HEK293 (cell line): ENCODE measurements around the gene KCNIP4.

Experiments used
- TCF7L2 ChIP-seq: IDR thresholded peaks from 2 replicates; pipeline ENCODE4 v1.6.1; 2011; ENCODE audit warnings: low read depth, mild to moderate bottlenecking, inconsistent platforms, low read length, moderate library complexity, borderline replicate concordance
- ZNF174 ChIP-seq: fragments of 450-650 bp; formaldehyde crosslinking; IDR thresholded peaks from 2 replicates; pipeline ENCODE4 v1.5.0; 2017; ENCODE audit warnings: missing biosample characterization, mild to moderate bottlenecking, missing genetic modification characterization
- TF ChIP-seq, protein P1 (sequence below): fragments of 450-650 bp; formaldehyde crosslinking; IDR thresholded peaks from 2 replicates; pipeline ENCODE4 v1.5.1; 2016; ENCODE audit warnings: missing biosample characterization, missing genetic modification characterization

DNA sequence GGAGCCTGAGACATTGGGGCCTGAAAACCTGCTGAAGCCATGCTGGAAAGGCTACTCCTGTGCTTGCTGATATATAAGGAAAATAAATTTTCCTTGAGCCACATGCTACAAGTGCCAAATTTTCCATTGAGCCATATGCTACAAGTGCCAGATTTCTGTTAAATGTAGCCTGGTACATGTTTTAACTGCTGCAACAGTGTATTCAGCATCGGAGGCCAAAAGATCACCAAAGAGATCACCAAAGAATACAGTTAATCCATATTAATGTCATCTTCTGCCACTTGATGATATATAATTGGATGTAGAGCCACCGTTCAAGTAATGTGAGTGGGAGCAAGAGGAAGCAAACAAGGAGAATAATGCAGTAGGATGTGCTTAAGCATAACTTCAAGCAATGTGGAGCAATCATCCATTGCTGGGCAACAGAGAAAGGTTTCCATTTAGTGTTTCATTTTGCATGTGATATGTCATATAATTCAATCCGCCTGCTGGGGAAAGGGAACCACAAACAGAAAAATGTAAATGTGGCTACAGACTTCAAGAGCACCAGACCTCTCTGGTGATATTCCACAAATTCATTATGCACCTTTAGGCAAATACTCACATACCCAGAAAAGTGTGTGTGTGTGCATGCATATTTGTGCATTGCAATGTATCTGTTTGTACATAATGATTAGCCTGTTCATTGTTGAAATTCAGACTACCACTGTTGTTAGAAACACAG lies 295.9 kb downstream of the KCNIP4 start:
- TF ChIP-seq, protein P1, sequence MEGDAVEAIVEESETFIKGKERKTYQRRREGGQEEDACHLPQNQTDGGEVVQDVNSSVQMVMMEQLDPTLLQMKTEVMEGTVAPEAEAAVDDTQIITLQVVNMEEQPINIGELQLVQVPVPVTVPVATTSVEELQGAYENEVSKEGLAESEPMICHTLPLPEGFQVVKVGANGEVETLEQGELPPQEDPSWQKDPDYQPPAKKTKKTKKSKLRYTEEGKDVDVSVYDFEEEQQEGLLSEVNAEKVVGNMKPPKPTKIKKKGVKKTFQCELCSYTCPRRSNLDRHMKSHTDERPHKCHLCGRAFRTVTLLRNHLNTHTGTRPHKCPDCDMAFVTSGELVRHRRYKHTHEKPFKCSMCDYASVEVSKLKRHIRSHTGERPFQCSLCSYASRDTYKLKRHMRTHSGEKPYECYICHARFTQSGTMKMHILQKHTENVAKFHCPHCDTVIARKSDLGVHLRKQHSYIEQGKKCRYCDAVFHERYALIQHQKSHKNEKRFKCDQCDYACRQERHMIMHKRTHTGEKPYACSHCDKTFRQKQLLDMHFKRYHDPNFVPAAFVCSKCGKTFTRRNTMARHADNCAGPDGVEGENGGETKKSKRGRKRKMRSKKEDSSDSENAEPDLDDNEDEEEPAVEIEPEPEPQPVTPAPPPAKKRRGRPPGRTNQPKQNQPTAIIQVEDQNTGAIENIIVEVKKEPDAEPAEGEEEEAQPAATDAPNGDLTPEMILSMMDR (tag by site-specific recombination): no peak
- TF ChIP-seq ZNF174 (tag by site-specific recombination) (no peak), TCF7L2 (no peak)
